Measurements from ENCODE around the gene SDCCAG8.

The SDCCAG8 gene

DNA sequence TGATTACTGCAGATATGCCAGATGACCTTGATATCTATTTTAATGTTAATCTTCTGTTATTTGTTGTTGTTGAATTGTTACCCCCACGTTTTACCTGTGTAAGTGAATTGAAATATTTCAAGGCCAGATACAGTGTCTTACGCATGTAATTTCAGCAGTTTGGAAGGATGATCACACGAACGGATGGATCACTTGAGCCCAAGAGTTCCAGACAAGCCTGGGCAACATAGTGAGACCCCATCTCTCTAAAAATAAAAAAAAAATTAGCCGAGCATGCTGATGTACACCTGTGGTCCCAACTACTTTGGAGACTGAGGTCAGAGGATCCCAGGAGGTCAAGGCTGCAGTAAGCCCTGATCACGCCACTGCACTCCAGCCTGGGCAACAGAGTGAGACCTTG is 32.2 kb downstream of the SDCCAG8 start:
- CTCF ChIA-PET = no interaction called here
- POLR2A ChIA-PET = interaction anchor here (0.7 kb wide), 1 partner anchor 1055 kb away, joined by 3 read pairs; no protein-coding TSS in a partner anchor
- no peak for TF ChIP-seq FOXA1 (IDR thresholded peaks at IDR 0.05)
- no peak for TF ChIP-seq BHLHE40 (IDR thresholded peaks at IDR 0.05; ENCODE audit: borderline replicate concordance)
- TF ChIP-seq SUZ12 (IDR thresholded peaks at IDR 0.05) = no peak
- no peak for TF ChIP-seq FOXK2 (IDR thresholded peaks at IDR 0.05)
- TF ChIP-seq SP1 (IDR thresholded peaks at IDR 0.05) = no peak
- DNase-seq (ENCODE audit: extremely low spot score) = no peak

DNA sequence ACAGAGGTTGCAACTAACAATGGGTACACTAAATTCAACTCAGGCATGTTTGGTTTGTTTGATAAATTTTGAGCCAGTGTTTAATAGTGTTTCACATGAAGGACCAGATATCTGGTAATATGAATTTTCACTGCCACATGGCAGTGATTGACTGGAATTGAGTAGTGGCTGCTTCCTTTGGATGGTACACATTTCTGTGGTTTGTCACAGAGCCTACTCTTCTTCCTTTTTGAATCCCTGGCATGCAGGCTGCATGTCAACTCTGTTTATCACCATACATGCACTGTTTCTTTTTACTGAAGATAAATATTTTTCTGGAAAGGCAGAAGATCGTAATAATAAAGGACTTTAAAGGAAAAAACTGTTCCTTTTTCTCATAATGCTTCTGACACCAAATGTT is 35.5 kb downstream of the SDCCAG8 start:
- TF ChIP-seq FOXA1 (IDR thresholded peaks at IDR 0.05) = no peak
- no peak for TF ChIP-seq SUZ12 (IDR thresholded peaks at IDR 0.05)
- TF ChIP-seq SP1 (IDR thresholded peaks at IDR 0.05) = no peak
- no peak for TF ChIP-seq HDGF (IDR thresholded peaks at IDR 0.05; ENCODE audit: borderline replicate concordance)
- TF ChIP-seq, protein P1, sequence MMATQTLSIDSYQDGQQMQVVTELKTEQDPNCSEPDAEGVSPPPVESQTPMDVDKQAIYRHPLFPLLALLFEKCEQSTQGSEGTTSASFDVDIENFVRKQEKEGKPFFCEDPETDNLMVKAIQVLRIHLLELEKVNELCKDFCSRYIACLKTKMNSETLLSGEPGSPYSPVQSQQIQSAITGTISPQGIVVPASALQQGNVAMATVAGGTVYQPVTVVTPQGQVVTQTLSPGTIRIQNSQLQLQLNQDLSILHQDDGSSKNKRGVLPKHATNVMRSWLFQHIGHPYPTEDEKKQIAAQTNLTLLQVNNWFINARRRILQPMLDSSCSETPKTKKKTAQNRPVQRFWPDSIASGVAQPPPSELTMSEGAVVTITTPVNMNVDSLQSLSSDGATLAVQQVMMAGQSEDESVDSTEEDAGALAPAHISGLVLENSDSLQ (IDR thresholded peaks at IDR 0.05) = no peak
- TF ChIP-seq NFRKB (IDR thresholded peaks at IDR 0.05) = no peak
- TF ChIP-seq LEF1 (IDR thresholded peaks at IDR 0.05; ENCODE audit: borderline replicate concordance) = no peak
- TF ChIP-seq ZNF384 (IDR thresholded peaks at IDR 0.05) = no peak
- no peak for TF ChIP-seq ARNT (IDR thresholded peaks at IDR 0.05)
- no peak for TF ChIP-seq FOXK2 (IDR thresholded peaks at IDR 0.05)
- no peak for TF ChIP-seq BHLHE40 (IDR thresholded peaks at IDR 0.05; ENCODE audit: borderline replicate concordance)
- TF ChIP-seq FOXM1 (IDR thresholded peaks at IDR 0.05; ENCODE audit: borderline replicate concordance) = no peak
- no peak for TF ChIP-seq CTBP1 (IDR thresholded peaks at IDR 0.05; ENCODE audit: borderline replicate concordance)
- no peak for TF ChIP-seq TARDBP (IDR thresholded peaks at IDR 0.05)
- TF ChIP-seq ELF4 (IDR thresholded peaks at IDR 0.05) = no peak
- no peak for DNase-seq (ENCODE audit: extremely low spot score)
- ChIA-PET CTCF (no interaction called here), POLR2A (no interaction called here)

DNA sequence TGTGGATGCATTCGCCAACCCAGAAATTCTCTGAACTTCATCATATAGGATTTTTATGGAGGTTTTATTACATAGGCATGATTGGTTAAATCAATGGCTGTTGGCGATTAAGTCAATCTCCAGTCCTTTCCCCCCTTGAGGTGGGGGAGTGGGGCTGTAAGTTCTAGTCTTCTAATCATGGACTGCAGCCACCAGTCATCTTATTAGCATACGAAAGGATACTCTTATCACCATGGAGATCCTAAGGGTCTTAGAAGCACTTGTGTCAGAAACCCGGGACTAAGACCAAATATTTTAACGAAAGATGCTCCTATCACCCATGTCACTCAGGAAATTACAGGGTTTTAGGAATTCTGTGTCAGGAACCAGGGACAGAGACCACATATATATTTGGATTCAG is 36.3 kb downstream of the SDCCAG8 start:
- no peak for DNase-seq (ENCODE audit: extremely low spot score)
- ChIA-PET CTCF (no interaction called here), POLR2A (no interaction called here)
- no peak for TF ChIP-seq FOXK2 (IDR thresholded peaks at IDR 0.05)

DNA sequence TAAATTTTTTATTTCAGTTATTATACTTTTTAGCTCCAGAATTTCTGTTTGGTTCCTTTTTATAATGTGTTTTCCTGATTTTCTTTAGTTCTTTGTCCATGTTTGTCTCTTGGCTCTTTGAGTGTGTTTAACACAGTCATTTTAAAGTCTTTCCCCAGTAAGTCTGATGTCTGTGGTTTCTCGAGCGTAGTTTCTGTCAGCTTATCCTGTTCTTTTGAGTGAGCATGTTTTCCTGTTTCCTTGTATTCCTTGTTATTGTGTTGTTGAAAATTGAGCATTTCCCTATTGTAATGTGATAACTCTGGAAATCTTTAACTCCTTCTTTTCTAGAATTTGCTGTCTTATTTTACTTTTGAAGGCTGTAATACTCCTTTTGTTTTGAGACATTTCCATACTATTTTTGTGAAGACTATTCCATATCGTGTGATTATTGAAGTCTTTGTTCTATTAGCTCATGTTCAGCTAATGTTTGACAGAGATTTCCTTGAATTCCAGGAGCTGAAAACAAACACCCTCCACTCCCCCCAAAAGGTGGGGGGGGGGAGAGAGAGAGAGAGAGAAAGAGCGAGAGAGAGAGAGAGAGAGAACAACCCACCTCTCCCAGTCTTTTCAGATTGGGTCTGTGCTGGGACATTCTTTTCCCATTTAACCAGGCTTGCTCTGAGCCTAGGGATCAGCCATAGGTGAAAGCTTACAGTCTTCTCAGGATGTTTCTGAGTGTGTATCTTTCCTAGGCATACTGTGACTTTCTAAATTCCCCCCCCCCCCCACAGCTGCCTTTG is 38.3 kb downstream of the SDCCAG8 start:
- no peak for DNase-seq (ENCODE audit: extremely low spot score)
- CTCF ChIA-PET = interaction anchor here (0.6 kb wide), 1 partner anchor 241 kb away, joined by 3 read pairs; no protein-coding TSS in a partner anchor
- no peak for TF ChIP-seq FOXM1 (IDR thresholded peaks at IDR 0.05; ENCODE audit: borderline replicate concordance)
- TF ChIP-seq HDGF (IDR thresholded peaks at IDR 0.05; ENCODE audit: borderline replicate concordance) = no peak
- no peak for TF ChIP-seq L3MBTL2 (conservative IDR thresholded peaks at IDR 0.05)
- TF ChIP-seq, protein P1 (IDR thresholded peaks at IDR 0.05) = no peak
- TF ChIP-seq LEF1 (IDR thresholded peaks at IDR 0.05; ENCODE audit: borderline replicate concordance) = no peak
- TF ChIP-seq ZNF384 (IDR thresholded peaks at IDR 0.05) = no peak
- TF ChIP-seq NFRKB (IDR thresholded peaks at IDR 0.05) = no peak
- TF ChIP-seq SUZ12 (IDR thresholded peaks at IDR 0.05) = no peak
- TF ChIP-seq ARNT (IDR thresholded peaks at IDR 0.05) = no peak
- TF ChIP-seq BHLHE40 (IDR thresholded peaks at IDR 0.05; ENCODE audit: borderline replicate concordance) = no peak
- TF ChIP-seq FOXA1 (IDR thresholded peaks at IDR 0.05) = no peak
- POLR2A ChIA-PET = no interaction called here

DNA sequence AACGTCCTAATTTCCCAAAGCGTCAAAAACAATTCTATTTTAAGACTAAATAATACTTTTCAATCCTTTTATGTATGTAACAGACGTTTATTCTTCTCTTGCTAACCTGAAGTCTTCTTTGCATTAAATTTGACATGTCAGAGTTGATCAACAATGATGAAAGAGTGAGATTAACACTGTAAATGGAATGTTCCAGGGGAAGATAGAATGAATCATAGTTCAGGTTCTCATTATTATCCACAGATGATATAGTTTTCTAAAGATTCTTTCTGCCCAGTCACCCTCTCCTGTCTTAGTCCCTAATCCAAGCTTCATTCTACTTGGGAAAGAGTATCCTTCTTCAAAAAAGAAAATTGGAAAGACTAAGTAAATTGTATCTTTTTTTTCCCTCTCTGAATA is 38.9 kb downstream of the SDCCAG8 start:
- ChIA-PET POLR2A (no interaction called here), CTCF (no interaction called here)
- DNase-seq (ENCODE audit: extremely low spot score) = no peak
- no peak for TF ChIP-seq ARNT (IDR thresholded peaks at IDR 0.05)
- TF ChIP-seq L3MBTL2 (conservative IDR thresholded peaks at IDR 0.05) = no peak
- no peak for TF ChIP-seq FOXK2 (IDR thresholded peaks at IDR 0.05)
- no peak for TF ChIP-seq TARDBP (IDR thresholded peaks at IDR 0.05)
- TF ChIP-seq NFRKB (IDR thresholded peaks at IDR 0.05) = no peak
- TF ChIP-seq, protein P1 (IDR thresholded peaks at IDR 0.05) = no peak
- no peak for TF ChIP-seq FOXM1 (IDR thresholded peaks at IDR 0.05; ENCODE audit: borderline replicate concordance)
- TF ChIP-seq SUZ12 (IDR thresholded peaks at IDR 0.05) = no peak
- TF ChIP-seq HDGF (IDR thresholded peaks at IDR 0.05; ENCODE audit: borderline replicate concordance) = no peak
- TF ChIP-seq ZNF384 (IDR thresholded peaks at IDR 0.05) = no peak
- TF ChIP-seq ELF4 (IDR thresholded peaks at IDR 0.05) = no peak
- TF ChIP-seq BHLHE40 (IDR thresholded peaks at IDR 0.05; ENCODE audit: borderline replicate concordance) = no peak
- TF ChIP-seq SP1 (IDR thresholded peaks at IDR 0.05) = no peak
- no peak for TF ChIP-seq FOXA1 (IDR thresholded peaks at IDR 0.05)
- TF ChIP-seq LEF1 (IDR thresholded peaks at IDR 0.05; ENCODE audit: borderline replicate concordance) = no peak
- TF ChIP-seq CTBP1 (IDR thresholded peaks at IDR 0.05; ENCODE audit: borderline replicate concordance) = no peak

DNA sequence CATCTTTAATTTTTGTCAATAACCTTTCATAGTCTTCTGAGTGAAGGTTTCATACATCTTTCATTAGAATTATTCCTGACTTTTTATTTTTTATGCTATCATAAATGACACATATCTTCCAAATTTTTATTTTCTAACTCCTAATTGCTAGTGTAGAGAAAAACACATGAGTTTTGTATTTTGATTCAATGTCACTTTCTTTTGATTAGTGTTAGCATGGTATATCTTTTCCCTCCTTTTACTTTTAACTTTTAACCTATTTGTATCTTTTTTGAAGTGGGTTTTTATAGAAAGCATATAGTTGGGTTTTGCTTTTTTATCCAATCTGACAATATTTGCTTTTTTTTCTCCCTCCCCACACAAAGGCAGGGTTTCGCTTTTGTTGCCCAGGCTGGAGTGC is 43.2 kb downstream of the SDCCAG8 start:
- no peak for TF ChIP-seq NFRKB (IDR thresholded peaks at IDR 0.05)
- TF ChIP-seq SP1 (IDR thresholded peaks at IDR 0.05) = no peak
- no peak for TF ChIP-seq HDGF (IDR thresholded peaks at IDR 0.05; ENCODE audit: borderline replicate concordance)
- TF ChIP-seq SUZ12 (IDR thresholded peaks at IDR 0.05) = no peak
- no peak for TF ChIP-seq FOXA1 (IDR thresholded peaks at IDR 0.05)
- TF ChIP-seq, protein P1 (IDR thresholded peaks at IDR 0.05) = no peak
- no peak for TF ChIP-seq FOXM1 (IDR thresholded peaks at IDR 0.05; ENCODE audit: borderline replicate concordance)
- no peak for TF ChIP-seq BHLHE40 (IDR thresholded peaks at IDR 0.05; ENCODE audit: borderline replicate concordance)
- no peak for TF ChIP-seq CTBP1 (IDR thresholded peaks at IDR 0.05; ENCODE audit: borderline replicate concordance)
- no peak for TF ChIP-seq ARNT (IDR thresholded peaks at IDR 0.05)
- TF ChIP-seq LEF1 (IDR thresholded peaks at IDR 0.05; ENCODE audit: borderline replicate concordance) = no peak
- no peak for TF ChIP-seq ZNF384 (IDR thresholded peaks at IDR 0.05)
- no peak for TF ChIP-seq FOXK2 (IDR thresholded peaks at IDR 0.05)
- no peak for TF ChIP-seq TARDBP (IDR thresholded peaks at IDR 0.05)
- TF ChIP-seq L3MBTL2 (conservative IDR thresholded peaks at IDR 0.05) = no peak
- TF ChIP-seq ELF4 (IDR thresholded peaks at IDR 0.05) = no peak
- CTCF ChIA-PET = no interaction called here
- POLR2A ChIA-PET = no interaction called here
- DNase-seq (ENCODE audit: extremely low spot score) = no peak
